CD4-positive, alpha-beta memory T cell (primary cell): ENCODE data around the gene MRGPRG. TPM values are rescaled to one million over a fixed set of nuclear protein-coding genes. Genes with fewer than 3 reads are reported as not detected.

Experiments used
- CTCF ChIA-PET: fragments of 350-600 bp; sonication (Branson Sonifier 250); formaldehyde crosslinking; loops from one replicate; lab custom pipeline; 2021; ENCODE audit warnings: inconsistent platforms; ENCODE audit not compliant: partially characterized antibody; lab: Charles Lee
- POLR2A ChIA-PET: fragments of 350-600 bp; sonication (Branson Sonifier 250); formaldehyde crosslinking; loops from one replicate; lab custom pipeline; 2021; ENCODE audit not compliant: partially characterized antibody; lab: Charles Lee
- DNase-seq, 5 donors: peaks; one replicate each; pipeline versions ENCODE4 v3.0.0 to v3.0.0-alpha.2; 2020 to 2022; ENCODE audit warnings: mixed read lengths in 1 of 5
- H3K27ac ChIP-seq: one replicate; pipeline ENCODE4 v1.7.0; 2013; ENCODE audit warnings: low read depth, low read length
- H3K27me3 ChIP-seq: 2 replicates; pipeline ENCODE4 v1.7.0; 2013; ENCODE audit warnings: mild to moderate bottlenecking, low read length, moderate library complexity; ENCODE audit not compliant: insufficient read depth
- H3K36me3 ChIP-seq: 2 replicates; pipeline ENCODE4 v1.7.0; 2013; ENCODE audit warnings: mild to moderate bottlenecking, low read length, moderate library complexity; ENCODE audit not compliant: insufficient read depth
- H3K4me1 ChIP-seq: 2 replicates; pipeline ENCODE4 v1.7.0; 2013; ENCODE audit warnings: mild to moderate bottlenecking, low read length, moderate library complexity; ENCODE audit not compliant: insufficient read depth
- H3K4me3 ChIP-seq, 2 donors: one replicate each; pipeline ENCODE4 v1.7.0; 2013; ENCODE audit warnings: low read length in 2 of 2, mild to moderate bottlenecking in 1 of 2
- H3K9me3 ChIP-seq, 2 donors: one replicate each; pipeline ENCODE4 v1.7.0; 2013; ENCODE audit warnings: low read length in 2 of 2, control low read depth in 1 of 2; ENCODE audit not compliant: control insufficient read depth in 1 of 2
- H3K27ac Mint-ChIP-seq, 7 donors: one replicate each; pipeline ENCODE4 v1.8.0; 2020 to 2021; ENCODE audit warnings: mixed read lengths in 7 of 7, mild to moderate bottlenecking in 6 of 7, inconsistent platforms in 3 of 7, moderate library complexity in 3 of 7
- H3K27me3 Mint-ChIP-seq, 2 donors: one replicate each; pipeline ENCODE4 v1.8.0; 2020 to 2021; ENCODE audit warnings: mixed read lengths in 2 of 2
- H3K36me3 Mint-ChIP-seq, 2 donors: one replicate each; pipeline ENCODE4 v1.8.0; 2020 to 2021; ENCODE audit warnings: mixed read lengths in 2 of 2, inconsistent platforms in 1 of 2, mild to moderate bottlenecking in 1 of 2
- H3K4me1 Mint-ChIP-seq, 4 donors: one replicate each; pipeline ENCODE4 v1.8.0; 2020 to 2021; ENCODE audit warnings: mixed read lengths in 4 of 4, mild to moderate bottlenecking in 1 of 4
- H3K4me3 Mint-ChIP-seq, 8 donors: one replicate each; pipeline ENCODE4 v1.8.0; 2020 to 2021; ENCODE audit warnings: mixed read lengths in 8 of 8, mild to moderate bottlenecking in 7 of 8, moderate library complexity in 6 of 8, inconsistent platforms in 3 of 8
- H3K9me3 Mint-ChIP-seq, 8 donors: one replicate each; pipeline ENCODE4 v1.8.0; 2020 to 2021; ENCODE audit warnings: mixed read lengths in 8 of 8, mild to moderate bottlenecking in 5 of 8, inconsistent platforms in 3 of 8, moderate library complexity in 1 of 8
- intact Hi-C: fragments of 100-400 bp; cut with micrococcal nuclease; formaldehyde crosslinking; loops from one replicate; pipeline ENCODE4 v1.15.1; 2023
- polyA plus RNA-seq, 2 donors: library from polyadenylated mRNA; unstranded; fragments of 300-500 nt; fragmentation: Illumina TruSeq; gene quantifications; one replicate each; pipeline ENCODE4 v1.2.3, GENCODE V29; 2021
- total RNA-seq, 2 experiments: library from RNA; stranded (reverse); gene quantifications; one replicate each; pipeline ENCODE4 v1.2.3, GENCODE V29; 2021

The MRGPRG gene
- total and polyA plus RNA-seq, 4 experiments from 2014 or later, result not detected

- Mint-ChIP-seq H3K9me3 (peaks cover 0 to 3% (median 0%) of the 10 kb centered on the region in 8 donors), H3K36me3 (no peaks in the 10 kb centered on the region), H3K4me1 (peaks cover 0 to 5% (median 0%) of the 10 kb centered on the region in 4 donors), H3K27ac (no peak overlapping the region), H3K27me3 (peaks cover 8 to 16% of the 10 kb centered on the region in 2 donors), H3K4me3 (no peak overlapping the region)
- Histone ChIP-seq H3K4me3 (no peak overlapping the region), H3K27ac (no peak overlapping the region), H3K36me3 (no peaks in the 10 kb centered on the region), H3K27me3 (no peaks in the 10 kb centered on the region), H3K9me3 (no peaks in the 10 kb centered on the region), H3K4me1 (no peaks in the 10 kb centered on the region)
- ChIA-PET POLR2A (no interaction called here), CTCF (no interaction called here)
- intact Hi-C loops, result no loop called here
- DNase-seq, result no peak
These were observed 14.2 kb downstream of the MRGPRG start for GRCh38 chr11:3204141-3205015.

GRCh38 chr11:3203221-3204043 is 15.2 kb downstream of the MRGPRG start:
- H3K27me3 Mint-ChIP-seq, result peaks cover 8 to 16% of the 10 kb centered on the region in 2 donors
- H3K4me1 ChIP-seq, result no peaks in the 10 kb centered on the region
- CTCF ChIA-PET, result no interaction called here
- no peaks in the 10 kb centered on the region for H3K36me3 ChIP-seq
- no peaks in the 10 kb centered on the region for H3K9me3 ChIP-seq
- DNase-seq, result no peak
- H3K27ac ChIP-seq, result no peak overlapping the region
- H3K27me3 ChIP-seq, result no peaks in the 10 kb centered on the region
- no peak overlapping the region for H3K4me3 ChIP-seq
- H3K36me3 Mint-ChIP-seq, result no peaks in the 10 kb centered on the region
- intact Hi-C loops, result no loop called here
- no peak overlapping the region for H3K27ac Mint-ChIP-seq
- POLR2A ChIA-PET, result no interaction called here
- H3K4me1 Mint-ChIP-seq, result peaks cover 0 to 5% (median 0%) of the 10 kb centered on the region in 4 donors
- H3K4me3 Mint-ChIP-seq, result no peak overlapping the region
- H3K9me3 Mint-ChIP-seq, result no peaks in the 10 kb centered on the region

- ChIA-PET CTCF (no interaction called here), POLR2A (no interaction called here)
- Mint-ChIP-seq H3K4me1 (peaks cover 0 to 5% (median 0%) of the 10 kb centered on the region in 4 donors), H3K36me3 (no peaks in the 10 kb centered on the region), H3K4me3 (no peak overlapping the region), H3K27me3 (peaks cover 8 to 16% of the 10 kb centered on the region in 2 donors), H3K27ac (peak overlapping the region in 1 of 7 donors; percentile 70), H3K9me3 (no peaks in the 10 kb centered on the region)
- Histone ChIP-seq H3K27ac (no peak overlapping the region), H3K27me3 (no peaks in the 10 kb centered on the region), H3K36me3 (no peaks in the 10 kb centered on the region), H3K4me3 (no peak overlapping the region), H3K9me3 (no peaks in the 10 kb centered on the region), H3K4me1 (no peaks in the 10 kb centered on the region)
- intact Hi-C loops, result no loop called here
- no peak for DNase-seq
These were observed 15.9 kb downstream of the MRGPRG start for GRCh38 chr11:3202759-3203158.

GRCh38 chr11:3202305-3202704 is 16.3 kb downstream of the MRGPRG start:
- H3K27me3 ChIP-seq, result no peaks in the 10 kb centered on the region
- H3K27me3 Mint-ChIP-seq, result peaks cover 8 to 16% of the 10 kb centered on the region in 2 donors
- H3K9me3 ChIP-seq, result no peaks in the 10 kb centered on the region
- no peaks in the 10 kb centered on the region for H3K36me3 ChIP-seq
- H3K4me1 Mint-ChIP-seq, result peaks cover 0 to 5% (median 0%) of the 10 kb centered on the region in 4 donors
- no peak overlapping the region for H3K27ac Mint-ChIP-seq
- H3K4me1 ChIP-seq, result no peaks in the 10 kb centered on the region
- H3K27ac ChIP-seq, result no peak overlapping the region
- CTCF ChIA-PET, result no interaction called here
- H3K9me3 Mint-ChIP-seq, result no peaks in the 10 kb centered on the region
- H3K4me3 Mint-ChIP-seq, result no peak overlapping the region
- intact Hi-C loops, result no loop called here
- POLR2A ChIA-PET, result no interaction called here
- no peak overlapping the region for H3K4me3 ChIP-seq
- H3K36me3 Mint-ChIP-seq, result no peaks in the 10 kb centered on the region
- no peak for DNase-seq

GRCh38 chr11:3201677-3202181 is 16.9 kb downstream of the MRGPRG start:
- Histone ChIP-seq H3K36me3 (no peaks in the 10 kb centered on the region), H3K27me3 (no peaks in the 10 kb centered on the region), H3K4me1 (no peaks in the 10 kb centered on the region), H3K27ac (no peak overlapping the region), H3K4me3 (no peak overlapping the region), H3K9me3 (no peaks in the 10 kb centered on the region)
- intact Hi-C loops, result no loop called here
- Mint-ChIP-seq H3K36me3 (no peaks in the 10 kb centered on the region), H3K4me3 (no peak overlapping the region), H3K9me3 (no peaks in the 10 kb centered on the region), H3K4me1 (peaks cover 0 to 5% (median 0%) of the 10 kb centered on the region in 4 donors), H3K27ac (no peak overlapping the region), H3K27me3 (peaks cover 8 to 16% of the 10 kb centered on the region in 2 donors)
- no peak for DNase-seq
- ChIA-PET POLR2A (no interaction called here), CTCF (no interaction called here)

GRCh38 chr11:3201112-3201581 is 17.5 kb downstream of the MRGPRG start:
- Histone ChIP-seq H3K4me1 (no peaks in the 10 kb centered on the region), H3K36me3 (no peaks in the 10 kb centered on the region), H3K27me3 (no peaks in the 10 kb centered on the region), H3K4me3 (no peak overlapping the region), H3K9me3 (no peaks in the 10 kb centered on the region), H3K27ac (no peak overlapping the region)
- Mint-ChIP-seq H3K4me3 (no peak overlapping the region), H3K27ac (no peak overlapping the region), H3K4me1 (peaks cover 0 to 5% (median 0%) of the 10 kb centered on the region in 4 donors), H3K27me3 (peaks cover 8 to 16% of the 10 kb centered on the region in 2 donors), H3K36me3 (no peaks in the 10 kb centered on the region), H3K9me3 (no peaks in the 10 kb centered on the region)
- CTCF ChIA-PET, result no interaction called here
- intact Hi-C loops, result no loop called here
- DNase-seq, result no peak
- POLR2A ChIA-PET, result no interaction called here
